H9 (cell line): ENCODE results near the gene NCKAP5. TPM values are rescaled to one million over a fixed set of nuclear protein-coding genes. Genes with fewer than 3 reads are reported as not detected.

Experiments used
- DNase-seq: peaks from one replicate; pipeline ENCODE4 v3.0.0-alpha.2; 2017
- H2AFZ ChIP-seq: one replicate; pipeline ENCODE4 v1.6.1; 2013; ENCODE audit warnings: mild to moderate bottlenecking, low read length, control low read depth, moderate library complexity
- H2AK5ac ChIP-seq: 2 replicates; pipeline ENCODE4 v1.6.1; 2013; ENCODE audit warnings: low read length, control low read depth, mixed read lengths; ENCODE audit not compliant: insufficient read length
- H2BK120ac ChIP-seq: one replicate; pipeline ENCODE4 v1.6.1; 2013; ENCODE audit warnings: low read depth, mild to moderate bottlenecking, low read length, control low read depth, inconsistent platforms; ENCODE audit not compliant: poor library complexity, severe bottlenecking
- H2BK12ac ChIP-seq: 2 replicates; pipeline ENCODE4 v1.6.1; 2013; ENCODE audit warnings: low read length, control low read depth, mixed read lengths, low read depth; ENCODE audit not compliant: insufficient read length
- H2BK15ac ChIP-seq: 2 replicates; pipeline ENCODE4 v1.6.1; 2013; ENCODE audit warnings: low read depth, low read length, control low read depth
- H2BK20ac ChIP-seq: one replicate; pipeline ENCODE4 v1.6.1; 2013; ENCODE audit warnings: low read depth, mild to moderate bottlenecking, low read length, control low read depth, inconsistent platforms; ENCODE audit not compliant: poor library complexity, severe bottlenecking
- H2BK5ac ChIP-seq: 2 replicates; pipeline ENCODE4 v1.6.1; 2013; ENCODE audit warnings: low read length, control low read depth, mixed read lengths; ENCODE audit not compliant: insufficient read length
- H3K14ac ChIP-seq: 2 replicates; pipeline ENCODE4 v1.6.1; 2013; ENCODE audit warnings: low read length, control low read depth; ENCODE audit not compliant: insufficient read depth
- H3K18ac ChIP-seq: 2 replicates; pipeline ENCODE4 v1.6.1; 2013; ENCODE audit warnings: low read depth, mild to moderate bottlenecking, mixed read lengths, low read length, control low read depth; ENCODE audit not compliant: insufficient read length
- H3K23ac ChIP-seq: 2 replicates; pipeline ENCODE4 v1.6.1; 2013; ENCODE audit warnings: low read length, control low read depth, mixed read lengths, low read depth; ENCODE audit not compliant: insufficient read length
- H3K23me2 ChIP-seq: 2 replicates; pipeline ENCODE4 v1.6.1; 2013; ENCODE audit warnings: low read depth, mild to moderate bottlenecking, mixed read lengths, low read length, control low read depth; ENCODE audit not compliant: insufficient read length, poor library complexity, severe bottlenecking
- H3K27ac ChIP-seq: 2 replicates; pipeline ENCODE4 v1.5.1; 2013; ENCODE audit warnings: low read length, control low read depth, mixed read lengths, low read depth; ENCODE audit not compliant: insufficient read length
- H3K27me3 ChIP-seq: 2 replicates; pipeline ENCODE4 v1.6.1; 2013; ENCODE audit warnings: low read length, control low read depth, inconsistent platforms; ENCODE audit not compliant: insufficient read depth
- H3K4ac ChIP-seq: 2 replicates; pipeline ENCODE4 v1.6.1; 2013; ENCODE audit warnings: low read depth, mild to moderate bottlenecking, control low read depth, inconsistent platforms, low read length, moderate library complexity
- H3K4me1 ChIP-seq: 2 replicates; pipeline ENCODE4 v1.6.1; 2013; ENCODE audit warnings: low read length, control low read depth, inconsistent platforms; ENCODE audit not compliant: insufficient read depth
- H3K4me2 ChIP-seq: 2 replicates; pipeline ENCODE4 v1.6.1; 2013; ENCODE audit warnings: low read length, control low read depth, mixed read lengths; ENCODE audit not compliant: insufficient read length, insufficient read depth
- H3K56ac ChIP-seq: 2 replicates; pipeline ENCODE4 v1.6.1; 2013; ENCODE audit warnings: low read depth, mild to moderate bottlenecking, mixed read lengths, low read length, control low read depth; ENCODE audit not compliant: insufficient read length
- H3K79me1 ChIP-seq: 2 replicates; pipeline ENCODE4 v1.6.1; 2013; ENCODE audit warnings: low read depth, mild to moderate bottlenecking, moderate library complexity, low read length, control low read depth, inconsistent platforms; ENCODE audit not compliant: insufficient read depth, poor library complexity, severe bottlenecking
- H3K79me2 ChIP-seq: 2 replicates; pipeline ENCODE4 v1.6.1; 2013; ENCODE audit warnings: low read length, control low read depth, inconsistent platforms; ENCODE audit not compliant: insufficient read depth
- H3K9ac ChIP-seq: 2 replicates; pipeline ENCODE4 v1.6.1; 2013; ENCODE audit warnings: low read length, control low read depth, mixed read lengths; ENCODE audit not compliant: insufficient read length; ENCODE audit errors: extremely low read depth
- H3K9me3 ChIP-seq: one replicate; pipeline ENCODE4 v1.6.1; 2013; ENCODE audit warnings: low read depth, low read length, inconsistent platforms; ENCODE audit not compliant: control insufficient read depth
- H3T11ph ChIP-seq: one replicate; pipeline ENCODE4 v1.6.1; 2013; ENCODE audit warnings: mild to moderate bottlenecking, low read length, control low read depth, inconsistent platforms
- H4K20me1 ChIP-seq: one replicate; pipeline ENCODE4 v1.6.1; 2013; ENCODE audit not compliant: control insufficient read depth, insufficient read length, insufficient read depth
- H4K5ac ChIP-seq: 2 replicates; pipeline ENCODE4 v1.6.1; 2013; ENCODE audit warnings: low read depth, mild to moderate bottlenecking, mixed read lengths, low read length, control low read depth; ENCODE audit not compliant: insufficient read length
- H4K8ac ChIP-seq: replicated peaks from 2 replicates; pipeline ENCODE4 v1.6.1; 2013; ENCODE audit warnings: low read length, control low read depth, mixed read lengths, low read depth; ENCODE audit not compliant: insufficient read length
- H4K91ac ChIP-seq: 2 replicates; pipeline ENCODE4 v1.6.1; 2013; ENCODE audit warnings: low read depth, mild to moderate bottlenecking, moderate library complexity, mixed read lengths, low read length, control low read depth; ENCODE audit not compliant: insufficient read length
- H3K27ac Mint-ChIP-seq, 3 experiments: 2 replicates in 2 of 3; 3 replicates in 1 of 3; pipeline ENCODE4 v1.8.0; 2020 to 2021; ENCODE audit warnings: mixed read lengths in 3 of 3, mild to moderate bottlenecking in 1 of 3, moderate library complexity in 1 of 3
- H3K27me3 Mint-ChIP-seq: 2 replicates; pipeline ENCODE4 v1.8.0; 2021; ENCODE audit warnings: low read depth, mild to moderate bottlenecking, moderate library complexity, mixed read lengths
- H3K36me3 Mint-ChIP-seq, 3 experiments: 2 replicates in 2 of 3; 3 replicates in 1 of 3; pipeline ENCODE4 v1.8.0; 2020 to 2021; ENCODE audit warnings: low read depth in 3 of 3, mixed read lengths in 3 of 3; ENCODE audit not compliant: insufficient read depth in 1 of 3
- H3K4me1 Mint-ChIP-seq, 2 experiments: 2 replicates each; pipeline ENCODE4 v1.8.0; 2020; ENCODE audit warnings: mixed read lengths in 2 of 2
- H3K4me3 Mint-ChIP-seq, 2 experiments: 2 replicates in 1 of 2; 3 replicates in 1 of 2; pipeline ENCODE4 v1.8.0; 2020 to 2021; ENCODE audit warnings: mild to moderate bottlenecking in 2 of 2, mixed read lengths in 2 of 2, moderate library complexity in 1 of 2
- H3K9me3 Mint-ChIP-seq, 2 experiments: 2 replicates in 1 of 2; 3 replicates in 1 of 2; pipeline ENCODE4 v1.8.0; 2020; ENCODE audit warnings: mild to moderate bottlenecking in 2 of 2, mixed read lengths in 2 of 2, moderate library complexity in 1 of 2
- CTCF ChIP-seq: fragments of 200-600 bp; sonication (generic); conservative IDR thresholded peaks from 3 replicates; pipeline ENCODE4 v1.8.0; 2021; ENCODE audit warnings: antibody characterized with exemption, mild to moderate bottlenecking
- WGBS: extraction: QIAGEN DNeasy Blood & Tissue Kit; methylation state at CpG from one replicate; pipeline ENCODE4 v1.1.7; 2013; ENCODE audit warnings: missing lambda C conversion rate, low lambda C conversion rate, mixed read lengths; ENCODE audit not compliant: insufficient read length; ENCODE audit errors: extremely low coverage; 5-methylcytosine and 5-hydroxymethylcytosine counted together
- total RNA-seq: library from RNA; stranded (reverse); gene quantifications from 2 replicates; pipeline ENCODE4 v1.2.1, GENCODE V29; 2021

NCKAP5 gene
- total RNA-seq, 1 experiment from 2014 or later = 0.26 TPM

- Histone ChIP-seq H4K5ac (no peak overlapping the region), H3K23ac (no peak overlapping the region), H4K8ac (no peak overlapping the region), H2BK12ac (no peak overlapping the region), H3K27me3 (no peaks in the 10 kb centered on the region), H2BK15ac (no peak overlapping the region), H2AK5ac (no peak overlapping the region), H2BK5ac (no peak overlapping the region), H3K18ac (no peak overlapping the region), H3K4ac (no peak overlapping the region), H3T11ph (no peak overlapping the region), H3K14ac (no peak overlapping the region), H3K27ac (no peak overlapping the region), H3K23me2 (no peaks in the 10 kb centered on the region), H3K4me1 (no peaks in the 10 kb centered on the region), H3K79me2 (no peaks in the 10 kb centered on the region), H3K56ac (no peak overlapping the region), H3K4me2 (no peak overlapping the region), H4K20me1 (no peaks in the 10 kb centered on the region), H2AFZ (no peak overlapping the region), H3K9me3 (no peaks in the 10 kb centered on the region), H4K91ac (no peak overlapping the region), H2BK20ac (no peak overlapping the region), H3K79me1 (no peaks in the 10 kb centered on the region), H2BK120ac (no peak overlapping the region), H3K9ac (no peak overlapping the region)
- no peak overlapping the region for H3K4me3 Mint-ChIP-seq
- no peak overlapping the region for H3K27ac Mint-ChIP-seq
- no peaks in the 10 kb centered on the region for H3K36me3 Mint-ChIP-seq
- TF ChIP-seq CTCF = no peak
- DNase-seq = no peak
- no peaks in the 10 kb centered on the region for H3K9me3 Mint-ChIP-seq
- WGBS = no CpG with 5 or more reads among the region's 8 CpGs
- no peaks in the 10 kb centered on the region for H3K27me3 Mint-ChIP-seq
- no peaks in the 10 kb centered on the region for H3K4me1 Mint-ChIP-seq
Measured at GRCh38 chr2:132991471-132992045, 576.7 kb downstream of the NCKAP5 start.
